Glomerular visceral epithelial cell (primary cell): ENCODE measurements around the gene KIF2A.

Source experiments
- DNase-seq: peaks from one replicate; pipeline ENCODE4 v3.0.0-alpha.2; 2016; ENCODE audit errors: extremely low spot score

Gene KIF2A

DNA sequence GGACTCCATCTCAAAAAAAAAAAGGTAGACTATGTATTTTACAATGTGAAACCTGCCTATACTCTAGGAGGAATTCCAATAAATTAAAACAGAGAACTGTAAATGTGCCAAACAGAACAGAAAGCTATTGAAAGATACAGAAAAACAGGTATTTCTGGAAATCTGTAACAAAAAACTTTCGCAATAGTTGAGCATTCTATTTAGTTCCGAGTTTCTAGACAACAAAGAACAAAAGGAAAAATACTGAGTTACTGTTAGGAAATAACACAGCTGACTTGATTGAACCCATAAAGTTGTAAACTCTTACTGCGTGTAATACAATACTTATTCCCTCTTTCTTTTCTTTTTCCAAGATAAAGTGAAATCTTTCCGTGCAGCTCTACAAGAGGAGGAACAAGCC, 79.1 kb downstream of the KIF2A start:
- DNase-seq, result no peak

DNA sequence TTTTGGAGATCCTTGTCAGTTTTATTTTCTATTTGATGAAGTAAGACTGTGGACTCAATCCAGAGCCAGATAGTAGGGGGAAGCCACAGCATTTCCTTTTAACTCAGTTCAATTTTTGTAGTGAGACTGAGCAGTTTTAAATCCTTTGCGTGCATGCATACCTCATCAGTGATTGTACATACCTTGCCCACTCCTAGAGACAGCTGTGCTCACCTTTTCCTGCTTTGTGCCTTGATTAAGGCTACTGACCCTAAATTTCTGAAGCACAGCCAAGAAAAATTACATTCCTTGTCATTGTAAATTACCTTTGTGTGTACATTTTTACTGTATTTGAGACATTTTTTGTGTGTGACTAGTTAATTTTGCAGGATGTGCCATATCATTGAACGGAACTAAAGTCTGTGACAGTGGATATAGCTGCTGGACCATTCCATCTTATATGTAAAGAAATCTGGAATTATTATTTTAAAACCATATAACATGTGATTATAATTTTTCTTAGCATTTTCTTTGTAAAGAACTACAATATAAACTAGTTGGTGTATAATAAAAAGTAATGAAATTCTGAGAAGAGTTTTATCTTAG, 79.9 kb downstream of the KIF2A start:
- DNase-seq, result no peak

DNA sequence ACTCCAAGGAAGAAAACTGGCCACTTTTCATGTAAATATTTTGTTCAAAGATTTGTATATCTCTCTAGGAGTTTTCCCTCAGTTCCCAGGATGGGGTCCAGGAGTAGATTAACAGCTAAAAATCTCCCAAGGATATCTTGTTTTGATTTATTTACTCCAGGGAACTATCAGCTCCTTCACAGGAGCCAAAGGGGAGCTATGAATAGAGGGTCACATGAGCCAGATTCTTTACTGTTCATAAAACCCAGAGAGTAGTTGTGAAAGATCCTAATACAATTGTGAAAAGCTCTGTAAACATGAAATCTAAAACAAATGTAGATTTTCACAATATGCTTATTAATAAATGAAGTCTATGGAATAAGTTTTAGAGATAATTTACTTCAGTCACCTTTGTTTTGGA, 80.8 kb downstream of the KIF2A start:
- no peak for DNase-seq

GRCh38 chr5:62395210-62395950, 89.4 kb downstream of the KIF2A start:
- peak; percentile 25 for DNase-seq

- peak; percentile 99 for DNase-seq
These were observed 97.6 kb downstream of the KIF2A start, which contains the start of gene DIMT1 for GRCh38 chr5:62403411-62404250. Gene DIMT1 (minus strand): TSS chr5:62403905. CDS start chr5:62403772, 133 bp downstream.

- peak; percentile 100 for DNase-seq
These were observed 106.7 kb downstream of the KIF2A start, which contains the start of gene IPO11 for GRCh38 chr5:62412549-62413329. Gene IPO11 (plus strand): TSS chr5:62412763. CDS start chr5:62437280, 24,517 bp downstream.

DNA sequence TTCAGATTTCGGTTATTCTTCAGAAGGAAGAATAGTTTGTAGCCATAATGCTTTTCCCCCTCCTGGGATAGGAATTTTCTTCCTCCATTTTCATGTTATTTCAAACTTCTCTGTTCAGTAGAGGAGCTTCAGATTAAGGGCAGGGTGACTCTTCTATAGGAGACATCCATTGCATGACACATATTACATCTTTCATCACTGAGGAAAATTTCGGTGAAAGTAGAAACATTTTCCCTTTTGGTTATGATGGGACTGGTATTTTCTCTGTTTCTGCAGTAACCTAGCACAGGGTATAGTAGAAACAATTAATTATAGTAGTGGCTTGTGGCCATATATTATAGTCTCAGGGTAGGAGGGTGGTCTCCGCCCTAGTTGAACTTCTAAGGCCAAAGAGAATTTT, 107.7 kb downstream of the KIF2A start:
- DNase-seq, result no peak

DNA sequence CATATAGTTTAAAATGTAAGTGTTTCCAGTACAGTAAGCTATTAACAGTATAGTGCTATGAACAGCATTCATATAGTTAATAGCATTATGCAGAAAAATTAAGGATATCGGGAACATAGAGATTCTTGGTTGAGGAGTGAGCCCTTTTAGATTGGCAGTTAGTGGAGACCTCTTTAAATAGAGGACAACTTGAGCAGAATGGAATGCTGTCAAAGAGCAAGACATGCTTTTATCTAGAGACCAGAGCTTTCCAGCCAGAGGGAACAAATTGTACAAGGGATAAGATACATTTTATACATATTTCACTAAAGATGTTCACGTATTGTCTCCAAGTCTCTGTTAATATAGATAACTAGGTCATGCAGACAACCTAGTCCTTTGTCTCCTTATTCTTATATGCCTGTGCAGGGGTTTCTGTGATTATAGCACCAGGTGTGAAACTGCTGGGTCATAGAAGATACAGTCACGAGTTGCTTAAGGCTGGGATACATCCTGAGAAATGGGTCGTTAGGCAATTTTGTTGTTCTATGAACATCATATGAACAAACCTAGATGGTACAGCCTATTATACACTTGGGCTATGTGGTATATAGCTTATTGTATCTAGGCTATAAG, 112.6 kb downstream of the KIF2A start:
- no peak for DNase-seq

GRCh38 chr5:62419609-62420008, 113.6 kb downstream of the KIF2A start:
- no peak for DNase-seq

DNA sequence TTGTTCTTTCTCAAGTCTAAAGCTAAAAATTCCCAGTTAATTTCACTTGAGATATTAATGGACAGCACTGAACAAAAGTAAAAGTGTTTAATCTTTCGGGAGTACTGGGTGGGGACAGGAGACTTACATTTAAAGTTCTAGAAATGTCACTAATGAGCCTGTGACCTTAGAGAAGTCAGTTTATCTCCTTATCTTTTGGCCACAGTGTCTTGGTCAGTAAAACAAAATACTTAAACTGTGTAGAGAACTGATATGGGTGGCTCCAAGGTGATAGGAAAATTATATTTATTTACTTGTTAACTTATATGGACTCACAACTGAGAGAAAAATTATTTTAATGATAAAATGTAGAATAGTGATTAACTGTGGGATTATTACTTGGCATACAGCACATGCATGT, 115.4 kb downstream of the KIF2A start:
- DNase-seq, result no peak

- no peak for DNase-seq
These were observed 118.8 kb downstream of the KIF2A start for GRCh38 chr5:62424763-62425162.

DNA sequence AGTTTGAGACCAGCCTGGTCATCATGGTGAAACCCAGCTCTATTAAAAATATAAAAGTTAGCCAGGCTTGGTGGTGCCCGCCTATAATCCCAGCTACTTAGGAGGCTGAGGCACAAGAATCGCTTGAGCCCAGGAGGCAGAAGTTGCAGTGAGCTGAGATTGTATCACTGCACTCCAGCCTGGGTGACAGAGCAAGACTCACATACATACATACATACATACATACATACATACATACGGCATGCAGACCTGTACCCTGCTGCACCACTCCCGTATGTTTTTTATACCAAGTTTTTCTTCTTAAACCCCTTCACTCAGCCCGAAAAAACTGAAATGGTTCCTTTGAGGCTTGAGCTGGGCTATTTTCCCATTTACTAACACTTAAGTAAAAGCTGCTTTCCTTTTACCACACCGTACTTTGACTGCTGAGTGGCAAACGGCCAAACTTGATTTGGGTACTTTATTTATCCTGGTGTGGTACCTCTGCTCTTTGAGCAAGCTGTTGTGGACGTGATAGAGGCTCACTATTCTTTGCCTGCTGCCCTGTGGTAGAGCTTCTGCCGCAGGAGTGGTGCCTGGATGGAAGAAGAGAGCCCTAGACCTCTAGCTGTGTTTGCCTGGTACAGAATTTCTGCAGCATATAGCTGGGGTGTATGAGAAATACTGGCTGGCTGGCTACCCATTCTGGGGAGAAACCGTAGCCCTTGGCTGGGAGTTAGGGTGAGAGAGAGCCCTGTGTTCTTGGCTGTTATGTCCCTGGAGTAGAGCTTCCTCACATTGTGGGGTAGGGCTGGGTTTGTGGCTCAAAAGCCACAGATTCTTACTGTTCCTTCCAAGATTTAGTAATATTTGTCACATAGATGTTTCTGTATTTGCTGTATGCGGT, 126.0 kb downstream of the KIF2A start:
- no peak for DNase-seq

GRCh38 chr5:62432621-62433064, 126.6 kb downstream of the KIF2A start:
- no peak for DNase-seq
